ENCODE measurements around the gene FOXN3. TPM values are rescaled to one million over a fixed set of nuclear protein-coding genes. Genes with fewer than 3 reads are reported as not detected.
"Not testable (repeated sequence)": the region's sequence is repeated elsewhere in the genome, so short reads cannot be mapped to it uniquely, and the experiment has no call there.

Gene FOXN3
- total RNA-seq, 2 donors from 2014 or later, result 116 to 117 TPM

DNA sequence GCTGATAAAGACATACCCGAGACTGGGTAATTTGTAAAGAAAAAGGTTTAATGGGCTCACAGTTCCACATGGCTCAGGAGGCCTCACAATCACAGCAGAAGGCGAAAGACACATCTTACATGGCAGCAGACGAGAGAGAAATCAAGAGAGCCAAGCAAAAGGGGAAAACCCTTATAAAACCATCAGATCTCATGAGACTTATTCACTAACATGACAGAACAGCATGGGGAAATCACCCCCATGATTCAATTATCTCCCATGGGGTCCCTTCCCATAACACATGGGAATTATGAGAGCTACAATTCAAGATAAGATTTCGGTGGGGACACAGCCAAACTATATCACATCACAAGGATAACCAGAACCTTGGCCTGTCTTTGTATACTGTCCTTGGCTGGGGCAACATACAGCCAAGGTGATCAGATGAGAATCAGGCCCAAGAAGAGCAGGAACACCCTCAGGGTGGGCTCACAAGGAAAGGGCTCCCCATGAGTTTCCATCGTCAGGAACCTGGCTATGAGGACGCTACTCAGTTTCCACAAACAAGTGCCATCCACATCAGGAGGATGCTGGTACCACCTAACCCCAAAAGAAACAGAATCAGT is 152.7 kb downstream of the FOXN3 start:
- no peak overlapping the region for H3K4me3 Mint-ChIP-seq
- no peaks in the 10 kb centered on the region for H3K27me3 Mint-ChIP-seq
- H3K27ac Mint-ChIP-seq, result peak overlapping the region; percentile 44
- peaks cover 35% of the 10 kb centered on the region for H3K4me1 Mint-ChIP-seq
- H3K9me3 ChIP-seq (ENCODE audit: control insufficient read depth, low read length, poor library complexity, severe bottlenecking), result no peaks in the 10 kb centered on the region
- DNase-seq (no peak), ATAC-seq (no peak)
- peaks cover 8% of the 10 kb centered on the region for H3K36me3 Mint-ChIP-seq (ENCODE audit: low read depth)

DNA sequence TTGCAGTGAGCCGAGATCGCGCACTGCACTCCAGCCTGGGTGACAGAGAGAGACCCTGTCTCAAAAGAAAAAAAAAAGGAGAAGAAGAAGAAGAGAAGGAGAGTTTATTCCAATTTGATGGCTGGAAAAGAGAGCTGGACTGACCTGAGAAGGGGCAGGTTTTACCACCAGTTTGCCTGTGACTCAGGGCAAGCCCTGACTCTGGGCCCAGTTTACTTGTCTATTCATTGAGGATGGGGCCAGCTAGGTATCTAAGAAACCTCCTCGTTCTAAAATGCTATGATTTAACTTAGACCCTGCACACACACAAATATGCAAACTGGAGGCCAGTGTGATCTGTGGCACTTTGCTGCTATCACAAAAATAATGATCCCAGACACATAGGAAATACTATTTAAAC is 155.0 kb downstream of the FOXN3 start:
- H3K36me3 Mint-ChIP-seq (ENCODE audit: low read depth), result peaks cover 11% of the 10 kb centered on the region
- H3K9me3 ChIP-seq (ENCODE audit: control insufficient read depth, low read length, poor library complexity, severe bottlenecking), result no peaks in the 10 kb centered on the region
- H3K4me1 Mint-ChIP-seq, result peaks cover 26% of the 10 kb centered on the region
- H3K27ac Mint-ChIP-seq, result no peak overlapping the region
- DNase-seq, result no peak
- no peak overlapping the region for H3K4me3 Mint-ChIP-seq
- no peak for ATAC-seq
- H3K27me3 Mint-ChIP-seq, result no peaks in the 10 kb centered on the region

DNA sequence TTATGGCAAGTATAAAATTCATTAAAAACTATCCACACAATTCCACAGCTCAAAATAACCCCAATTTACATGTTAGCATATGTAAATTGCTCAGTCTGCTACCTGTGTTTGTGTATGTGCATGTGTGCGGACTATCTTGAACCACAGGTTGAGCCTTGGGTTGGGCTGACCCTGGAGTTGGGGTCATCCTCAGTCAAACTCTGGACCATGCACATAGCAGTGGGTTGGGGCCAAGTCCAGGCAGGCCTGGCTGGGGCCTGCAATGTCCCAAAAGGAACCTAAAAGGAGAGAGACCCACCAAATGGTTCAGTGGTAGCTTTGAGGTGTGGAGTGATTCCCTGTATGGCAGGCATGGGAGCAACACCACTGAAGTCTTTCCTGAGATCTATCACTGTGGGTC is 156.1 kb downstream of the FOXN3 start:
- ATAC-seq (no peak), DNase-seq (no peak)
- no peak overlapping the region for H3K4me3 Mint-ChIP-seq
- H3K27me3 Mint-ChIP-seq, result no peaks in the 10 kb centered on the region
- H3K9me3 ChIP-seq (ENCODE audit: control insufficient read depth, low read length, poor library complexity, severe bottlenecking), result no peaks in the 10 kb centered on the region
- peaks cover 25% of the 10 kb centered on the region for H3K4me1 Mint-ChIP-seq
- peaks cover 7% of the 10 kb centered on the region for H3K36me3 Mint-ChIP-seq (ENCODE audit: low read depth)
- no peak overlapping the region for H3K27ac Mint-ChIP-seq

DNA sequence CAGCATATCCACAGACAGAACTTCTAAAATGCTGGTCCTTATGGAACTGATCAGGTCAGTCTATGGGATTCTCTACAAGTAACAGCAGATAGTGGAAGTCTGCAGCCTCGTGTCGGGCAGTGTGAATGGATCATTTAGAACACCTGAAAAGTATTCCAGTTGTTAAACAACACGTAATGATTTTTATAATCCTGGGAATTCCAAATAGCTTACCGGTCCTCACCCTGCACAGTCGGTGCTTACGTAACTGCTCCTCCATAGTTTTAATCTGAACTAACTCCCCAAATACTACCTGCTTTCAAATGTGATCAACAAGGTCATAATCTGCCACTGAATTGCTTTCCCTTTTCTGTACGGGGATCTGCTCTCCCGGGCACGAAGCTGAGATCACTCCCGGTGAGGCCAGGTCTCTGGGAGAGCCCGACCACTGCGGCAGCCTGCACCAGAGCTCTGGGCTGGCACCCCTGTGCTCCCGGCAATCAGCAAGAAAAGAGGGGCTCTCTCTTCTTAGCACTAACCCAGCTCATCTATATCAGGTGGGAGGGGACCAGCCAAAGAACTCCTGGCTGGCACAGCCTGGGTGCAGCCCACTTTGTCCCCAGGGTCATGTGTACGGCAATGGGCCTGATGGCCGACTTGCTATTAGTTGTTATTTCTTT is 157.0 kb downstream of the FOXN3 start:
- peaks cover 7% of the 10 kb centered on the region for H3K36me3 Mint-ChIP-seq (ENCODE audit: low read depth)
- no peaks in the 10 kb centered on the region for H3K27me3 Mint-ChIP-seq
- ATAC-seq (no peak), DNase-seq (no peak)
- no peak overlapping the region for H3K4me3 Mint-ChIP-seq
- no peak overlapping the region for H3K27ac Mint-ChIP-seq
- H3K9me3 ChIP-seq (ENCODE audit: control insufficient read depth, low read length, poor library complexity, severe bottlenecking), result no peaks in the 10 kb centered on the region
- peaks cover 25% of the 10 kb centered on the region for H3K4me1 Mint-ChIP-seq

DNA sequence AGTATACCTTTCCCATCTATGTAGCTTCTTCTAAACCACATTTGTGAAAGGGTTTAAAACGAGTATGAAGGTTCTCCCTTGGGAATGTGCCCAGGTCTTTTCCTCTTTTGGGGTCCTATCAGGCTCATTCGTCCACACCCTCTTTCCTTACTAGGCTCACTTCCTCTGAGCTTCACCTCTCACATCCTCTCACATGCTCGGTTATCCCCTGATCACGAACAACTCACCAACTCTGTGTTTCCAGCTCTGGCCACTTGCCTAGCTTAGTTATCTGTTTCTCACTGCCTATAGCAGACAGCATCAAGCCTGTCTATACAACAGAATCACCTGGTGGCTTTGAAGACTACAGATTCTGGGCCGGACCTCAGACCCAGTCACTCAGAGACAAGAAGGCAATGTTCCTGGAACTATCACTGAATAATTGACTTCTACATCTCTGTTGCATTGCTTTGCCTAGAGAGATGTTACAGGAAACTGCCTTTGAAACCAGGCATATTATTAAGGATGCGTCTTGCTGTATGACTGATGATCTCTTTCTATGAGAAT is 158.2 kb downstream of the FOXN3 start:
- H3K9me3 ChIP-seq (ENCODE audit: control insufficient read depth, low read length, poor library complexity, severe bottlenecking), result no peaks in the 10 kb centered on the region
- ATAC-seq, result no peak
- no peaks in the 10 kb centered on the region for H3K27me3 Mint-ChIP-seq
- peaks cover 8% of the 10 kb centered on the region for H3K36me3 Mint-ChIP-seq (ENCODE audit: low read depth)
- H3K4me1 Mint-ChIP-seq, result peaks cover 18% of the 10 kb centered on the region
- DNase-seq, result no peak
- H3K27ac Mint-ChIP-seq, result no peak overlapping the region
- H3K4me3 Mint-ChIP-seq, result no peak overlapping the region

DNA sequence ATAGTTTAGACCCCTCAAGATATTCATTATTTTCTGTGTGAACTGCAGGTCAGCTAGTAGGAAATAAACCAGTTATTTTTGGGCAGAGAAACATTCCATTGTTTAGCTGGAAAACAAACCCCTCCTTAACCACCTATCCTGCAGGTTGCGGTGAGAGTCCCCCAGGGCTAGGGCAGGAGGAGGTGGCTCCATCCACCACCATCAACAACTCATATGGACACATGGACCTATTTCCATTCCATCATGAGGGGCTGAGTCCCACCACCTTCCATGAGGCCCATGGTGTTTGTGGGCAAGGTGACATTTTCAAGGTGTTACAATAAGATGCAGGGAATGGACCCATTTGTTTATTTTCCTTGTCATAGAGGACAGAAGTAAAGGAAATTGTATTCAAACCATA is 160.1 kb downstream of the FOXN3 start:
- H3K4me1 Mint-ChIP-seq, result peaks cover 20% of the 10 kb centered on the region
- DNase-seq (no peak), ATAC-seq (no peak)
- H3K27me3 Mint-ChIP-seq, result no peaks in the 10 kb centered on the region
- H3K27ac Mint-ChIP-seq, result no peak overlapping the region
- H3K36me3 Mint-ChIP-seq (ENCODE audit: low read depth), result peaks cover 8% of the 10 kb centered on the region
- no peak overlapping the region for H3K4me3 Mint-ChIP-seq
- H3K9me3 ChIP-seq (ENCODE audit: control insufficient read depth, low read length, poor library complexity, severe bottlenecking), result no peaks in the 10 kb centered on the region

DNA sequence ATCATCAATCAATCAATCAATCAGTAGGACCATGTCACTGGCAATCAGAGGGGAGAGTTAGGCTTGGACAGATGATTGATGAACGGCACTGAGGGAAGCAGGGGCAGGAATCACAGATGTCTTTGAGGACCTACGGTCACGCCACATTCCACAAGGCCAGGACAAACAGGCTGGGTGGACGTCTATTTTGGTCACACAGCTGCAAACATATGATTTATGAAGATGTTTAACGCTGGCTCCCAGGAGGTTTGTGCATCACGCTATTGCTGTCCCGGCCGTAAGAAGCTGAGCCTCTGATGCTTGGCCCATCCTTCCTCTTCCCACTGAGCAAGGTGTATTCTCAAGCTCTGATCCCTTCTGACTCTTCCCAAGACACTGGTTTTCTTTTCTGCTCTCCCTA is 160.8 kb downstream of the FOXN3 start:
- H3K4me1 Mint-ChIP-seq, result peaks cover 17% of the 10 kb centered on the region
- no peaks in the 10 kb centered on the region for H3K27me3 Mint-ChIP-seq
- DNase-seq (no peak), ATAC-seq (no peak)
- no peak overlapping the region for H3K4me3 Mint-ChIP-seq
- no peaks in the 10 kb centered on the region for H3K9me3 ChIP-seq (ENCODE audit: control insufficient read depth, low read length, poor library complexity, severe bottlenecking)
- H3K27ac Mint-ChIP-seq, result no peak overlapping the region
- H3K36me3 Mint-ChIP-seq (ENCODE audit: low read depth), result peaks cover 8% of the 10 kb centered on the region

DNA sequence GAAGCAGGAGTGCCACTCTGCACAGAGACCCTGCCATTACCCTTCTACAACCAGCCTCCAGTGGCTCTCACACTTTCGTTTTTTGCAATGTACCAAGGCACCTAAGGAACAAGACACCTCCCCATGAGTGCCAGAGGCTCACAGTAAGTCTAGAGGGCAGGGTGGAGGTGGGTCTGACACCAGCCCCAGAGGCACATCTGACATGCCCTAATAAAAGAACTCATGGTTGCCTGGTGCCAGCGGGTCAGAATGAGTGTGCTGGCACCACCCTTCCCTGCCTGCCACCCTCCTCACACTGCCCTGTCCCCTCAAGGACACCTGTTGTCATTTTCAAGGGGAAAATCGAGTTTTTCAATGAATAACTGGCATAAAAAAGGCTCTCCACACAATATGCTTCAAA is 161.2 kb downstream of the FOXN3 start:
- DNase-seq (no peak), ATAC-seq (no peak)
- no peaks in the 10 kb centered on the region for H3K9me3 ChIP-seq (ENCODE audit: control insufficient read depth, low read length, poor library complexity, severe bottlenecking)
- peaks cover 8% of the 10 kb centered on the region for H3K36me3 Mint-ChIP-seq (ENCODE audit: low read depth)
- H3K27ac Mint-ChIP-seq, result no peak overlapping the region
- H3K4me3 Mint-ChIP-seq, result no peak overlapping the region
- peaks cover 17% of the 10 kb centered on the region for H3K4me1 Mint-ChIP-seq
- H3K27me3 Mint-ChIP-seq, result no peaks in the 10 kb centered on the region

DNA sequence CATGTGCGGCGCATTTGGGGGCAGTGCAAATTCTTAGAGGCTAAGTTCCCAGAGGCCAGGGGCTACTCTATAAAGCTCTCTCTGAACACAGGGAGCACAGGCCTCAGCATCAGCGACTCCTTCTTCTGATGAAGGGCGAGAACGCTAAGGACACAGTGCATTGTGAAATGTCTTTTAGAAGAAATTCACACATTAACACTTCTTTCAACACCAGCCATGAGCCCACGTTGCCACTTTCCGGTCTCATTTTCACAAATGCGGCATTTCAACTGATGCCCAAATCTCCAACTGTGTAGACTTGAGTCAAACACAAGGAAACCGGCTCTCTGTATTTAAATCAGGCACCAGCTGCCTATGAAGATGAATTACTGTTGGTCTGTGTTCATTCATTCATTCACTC is 162.0 kb downstream of the FOXN3 start:
- no peak for ATAC-seq
- Mint-ChIP-seq H3K27me3 (no peaks in the 10 kb centered on the region), H3K4me3 (no peak overlapping the region), H3K4me1 (peaks cover 17% of the 10 kb centered on the region), H3K27ac (no peak overlapping the region), H3K36me3 (ENCODE audit: low read depth) (peaks cover 6% of the 10 kb centered on the region)
- H3K9me3 ChIP-seq (ENCODE audit: control insufficient read depth, low read length, poor library complexity, severe bottlenecking), result no peaks in the 10 kb centered on the region
- no peak for DNase-seq

DNA sequence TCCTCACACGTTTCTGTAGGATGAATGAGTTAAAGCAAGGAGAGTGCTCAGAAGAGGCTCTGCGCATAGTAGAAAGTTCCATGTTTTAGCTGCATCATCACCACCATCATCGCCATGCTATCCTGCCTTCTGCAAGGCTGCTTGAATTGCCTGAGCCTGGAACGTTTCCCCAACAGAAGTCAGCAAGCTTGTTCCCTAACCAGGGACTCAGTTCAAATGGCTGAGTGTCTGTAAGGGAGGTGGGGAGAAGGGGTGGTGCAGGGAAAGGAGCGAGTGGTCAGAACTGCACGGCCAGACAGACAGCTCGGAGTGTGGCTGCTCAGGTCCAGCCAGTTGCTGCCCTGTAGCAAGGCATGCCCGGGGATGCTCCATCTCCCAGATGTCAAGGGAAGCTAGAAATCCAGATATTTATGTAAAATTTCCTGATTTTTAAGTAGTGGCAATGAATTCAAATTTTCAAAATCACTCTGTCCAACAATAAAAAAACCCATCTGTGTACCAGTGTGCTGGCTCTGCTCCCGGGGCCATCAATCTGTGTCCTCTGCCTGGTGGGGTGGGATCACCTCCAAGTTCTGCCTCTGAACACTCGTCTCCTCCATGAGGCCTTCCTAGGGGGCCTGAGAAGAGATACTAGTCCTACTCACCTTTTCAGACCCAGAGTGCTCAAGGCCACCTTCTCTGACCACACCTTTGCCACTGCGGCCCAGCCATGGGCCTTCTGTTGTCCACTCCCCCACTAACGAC is 162.7 kb downstream of the FOXN3 start:
- Mint-ChIP-seq H3K27ac (no peak overlapping the region), H3K4me3 (no peak overlapping the region), H3K4me1 (peaks cover 19% of the 10 kb centered on the region), H3K36me3 (ENCODE audit: low read depth) (peaks cover 6% of the 10 kb centered on the region), H3K27me3 (no peaks in the 10 kb centered on the region)
- DNase-seq (no peak), ATAC-seq (no peak)
- H3K9me3 ChIP-seq (ENCODE audit: control insufficient read depth, low read length, poor library complexity, severe bottlenecking), result no peaks in the 10 kb centered on the region

DNA sequence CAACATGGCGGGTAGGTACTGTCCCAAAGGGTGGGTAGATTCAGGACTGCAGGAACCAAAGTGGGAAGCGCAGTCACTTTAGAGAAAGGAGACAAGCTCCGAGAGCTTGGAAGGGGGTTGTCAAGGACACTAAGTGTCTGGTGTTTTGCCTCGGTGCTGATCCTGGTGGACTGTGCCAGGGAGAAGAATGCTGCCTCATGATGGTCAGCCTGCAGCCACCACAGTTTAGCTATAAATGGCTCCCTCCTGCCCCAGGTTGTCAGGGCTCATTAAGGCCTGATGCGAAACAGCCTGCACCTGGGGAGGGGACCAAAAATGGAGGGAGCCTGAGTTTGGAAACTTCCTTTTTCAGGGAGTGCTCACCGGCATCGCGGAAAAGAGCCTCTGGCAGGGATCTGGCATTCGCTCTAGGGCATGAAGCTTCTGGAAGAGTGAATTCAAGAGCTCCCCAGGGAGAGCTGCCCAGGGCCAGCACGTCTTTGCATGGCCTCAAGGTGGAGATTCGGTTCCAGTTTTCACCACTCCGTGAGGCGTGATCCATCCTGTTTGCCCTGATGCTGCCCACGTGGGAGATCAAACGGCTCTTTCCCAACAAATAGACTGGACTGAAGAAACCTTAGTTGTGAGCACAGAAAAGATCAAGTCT is 164.0 kb downstream of the FOXN3 start:
- no peak overlapping the region for H3K27ac Mint-ChIP-seq
- no peaks in the 10 kb centered on the region for H3K9me3 ChIP-seq (ENCODE audit: control insufficient read depth, low read length, poor library complexity, severe bottlenecking)
- no peak overlapping the region for H3K4me3 Mint-ChIP-seq
- H3K27me3 Mint-ChIP-seq, result no peaks in the 10 kb centered on the region
- peaks cover 3% of the 10 kb centered on the region for H3K36me3 Mint-ChIP-seq (ENCODE audit: low read depth)
- ATAC-seq (no peak), DNase-seq (no peak)
- peaks cover 17% of the 10 kb centered on the region for H3K4me1 Mint-ChIP-seq

DNA sequence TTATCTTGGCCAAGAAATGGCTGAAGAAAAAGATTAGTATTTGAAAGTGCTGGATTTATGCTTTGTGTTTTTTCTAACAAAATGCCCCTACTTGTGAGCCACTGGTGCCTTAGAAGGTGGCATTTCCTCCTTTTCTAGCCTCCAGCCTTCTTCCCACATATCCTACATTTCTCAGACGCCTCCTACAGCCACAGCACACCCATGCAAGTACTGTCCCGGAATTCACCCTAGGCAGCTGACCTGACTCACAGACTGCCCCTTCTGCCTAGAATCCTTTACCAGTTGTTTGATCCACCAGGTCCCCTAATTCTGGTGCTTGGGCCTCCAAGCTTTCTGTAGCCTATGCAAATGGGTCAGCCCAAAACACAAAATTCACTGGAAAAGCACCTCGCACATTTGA is 166.0 kb downstream of the FOXN3 start:
- Mint-ChIP-seq H3K4me1 (peaks cover 20% of the 10 kb centered on the region), H3K4me3 (no peak overlapping the region)
- DNase-seq, result no peak

DNA sequence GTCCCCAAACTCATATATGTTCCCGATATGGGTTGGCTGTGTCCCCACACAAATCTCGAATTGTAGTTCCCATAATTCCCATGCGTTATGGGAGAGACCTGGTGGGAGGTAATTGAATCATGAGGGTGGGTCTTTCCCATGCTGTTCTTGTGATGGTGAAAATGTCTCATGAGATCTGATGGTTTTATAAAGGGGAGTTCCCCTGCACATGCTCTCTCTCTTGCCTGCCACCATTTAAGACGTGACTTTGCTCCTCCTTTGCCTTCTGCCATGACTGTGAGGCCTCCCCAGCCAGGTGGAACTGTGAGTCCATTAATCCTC is 166.4 kb downstream of the FOXN3 start:
- H3K36me3 Mint-ChIP-seq (ENCODE audit: low read depth); ATAC-seq; H3K9me3 ChIP-seq (ENCODE audit: control insufficient read depth, low read length, poor library complexity, severe bottlenecking); H3K27me3 Mint-ChIP-seq; DNase-seq; H3K4me3 Mint-ChIP-seq: not testable (repeated sequence)
- peak overlapping the region; percentile 14 for H3K27ac Mint-ChIP-seq
- H3K4me1 Mint-ChIP-seq, result peaks cover 20% of the 10 kb centered on the region

More for the DNA sequence above, 166.0 kb downstream of the FOXN3 start:
- H3K9me3 ChIP-seq (ENCODE audit: control insufficient read depth, low read length, poor library complexity, severe bottlenecking), result no peaks in the 10 kb centered on the region
- Mint-ChIP-seq H3K36me3 (ENCODE audit: low read depth) (peaks cover 9% of the 10 kb centered on the region), H3K27me3 (no peaks in the 10 kb centered on the region), H3K27ac (peak overlapping the region; percentile 14)
- ATAC-seq, result no peak
